G401.6 (cell line): ENCODE measurements around the gene DVL3.
A peak's percentile ranks its signal among the peaks of the same experiment; 100 is the strongest.
"Not testable (repeated sequence)": the region's sequence is repeated elsewhere in the genome, so short reads cannot be mapped to it uniquely, and the experiment has no call there.

ENCODE experiments used
- FAIRE-seq: peaks from 2 replicates; lab custom pipeline; 2012; peaks lifted over from hg19 to GRCh38; lab: Jason Lieb, UNC

Gene DVL3

GRCh38 chr3:184155644-184156521 lies 706 bp downstream of the DVL3 start:
- FAIRE-seq, result no peak

- FAIRE-seq, result no peak
Measured at GRCh38 chr3:184156522-184156955, 1.4 kb downstream of the DVL3 start.

- no peak for FAIRE-seq
Measured at GRCh38 chr3:184157206-184157605, 2.0 kb downstream of the DVL3 start.

- FAIRE-seq, result no peak
Measured at GRCh38 chr3:184158404-184158803, 3.2 kb downstream of the DVL3 start.

- FAIRE-seq, result no peak
Measured at GRCh38 chr3:184160456-184160855, 5.3 kb downstream of the DVL3 start.

GRCh38 chr3:184162571-184163070 lies 7.4 kb downstream of the DVL3 start:
- FAIRE-seq, result not testable (repeated sequence)

- no peak for FAIRE-seq
Measured at GRCh38 chr3:184164648-184165330, 9.6 kb downstream of the DVL3 start.

- no peak for FAIRE-seq
Measured at GRCh38 chr3:184165543-184165942, 10.4 kb downstream of the DVL3 start.

- no peak for FAIRE-seq
Measured at GRCh38 chr3:184166671-184167070, 11.5 kb downstream of the DVL3 start.

GRCh38 chr3:184167786-184168185 lies 12.6 kb downstream of the DVL3 start:
- no peak for FAIRE-seq

- FAIRE-seq, result no peak
Measured at GRCh38 chr3:184168363-184169120, 13.4 kb downstream of the DVL3 start.

- no peak for FAIRE-seq
Measured at GRCh38 chr3:184169896-184170875, 15.0 kb downstream of the DVL3 start.

GRCh38 chr3:184171562-184171961 lies 16.4 kb downstream of the DVL3 start:
- FAIRE-seq, result no peak

GRCh38 chr3:184172681-184173373 lies 17.6 kb downstream of the DVL3 start:
- FAIRE-seq, result no peak

GRCh38 chr3:184173374-184173722 lies 18.2 kb downstream of the DVL3 start:
- FAIRE-seq, result no peak

- FAIRE-seq, result peak; percentile 94
Measured at GRCh38 chr3:184174284-184174645, 19.1 kb downstream of the DVL3 start.

- FAIRE-seq, result no peak
Measured at GRCh38 chr3:184174646-184175492, 19.7 kb downstream of the DVL3 start, which contains the start of gene AP2M1. Gene AP2M1, plus strand, starts transcription at chr3:184174855. Its CDS starts 2,139 bp downstream, at chr3:184176994.

- no peak for FAIRE-seq
Measured at GRCh38 chr3:184175506-184175905, 20.3 kb downstream of the DVL3 start.

- FAIRE-seq, result no peak
Measured at GRCh38 chr3:184175981-184176376, 20.8 kb downstream of the DVL3 start.
